HG03025 (cell line): ENCODE measurements around the gene NIP7.
"Not testable (repeated sequence)": the region's sequence is repeated elsewhere in the genome, so short reads cannot be mapped to it uniquely, and the experiment has no call there.

Experiments used
- ATAC-seq: cut with Tn5 transposase; IDR thresholded peaks from one replicate; pipeline ENCODE4 v1.9.1; 2021; ENCODE audit warnings: mild to moderate bottlenecking, moderate library complexity; ENCODE audit not compliant: unreplicated experiment, low FRiP score

NIP7 gene

DNA sequence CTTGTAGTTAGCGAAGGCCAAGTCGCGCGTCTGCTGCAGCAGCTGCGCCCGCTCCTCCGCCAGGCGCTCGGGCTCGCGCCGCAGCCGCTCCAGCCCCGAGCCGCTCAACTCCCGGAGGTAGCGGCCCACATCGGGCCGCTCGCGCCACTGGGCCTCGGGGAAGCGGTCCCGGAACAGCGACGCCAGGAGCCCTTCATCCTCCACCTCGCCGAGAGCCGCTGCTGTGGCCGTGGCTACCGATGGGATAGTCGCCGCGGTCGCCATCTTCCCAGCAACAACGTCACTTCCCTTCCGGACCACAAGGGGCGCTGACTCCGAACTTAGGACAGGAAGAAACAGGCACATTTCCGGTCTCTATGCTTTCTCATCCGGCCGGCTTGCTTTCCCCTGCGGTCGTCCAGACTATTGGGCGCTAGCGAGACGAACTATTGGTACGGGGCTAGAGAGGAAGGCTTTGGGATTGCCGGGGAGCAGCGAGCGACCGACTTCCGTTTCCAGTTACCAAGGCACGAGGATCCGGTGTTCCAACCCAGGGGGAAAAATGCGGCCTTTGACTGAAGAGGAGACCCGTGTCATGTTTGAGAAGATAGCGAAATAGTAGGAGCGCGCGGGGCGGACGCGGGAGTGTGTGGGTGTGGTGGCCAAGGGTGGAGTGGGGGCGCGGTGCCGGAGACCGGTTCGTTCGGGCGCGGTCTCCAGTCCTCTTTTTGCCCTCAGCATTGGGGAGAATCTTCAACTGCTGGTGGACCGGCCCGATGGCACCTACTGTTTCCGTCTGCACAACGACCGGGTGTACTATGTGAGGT is at the start of gene NIP7, which contains the start of gene COG8:
NIP7 (plus strand) TSS at position 484 of the 806 bp plus-strand sequence; CDS start at position 542, 58 bp downstream.
COG8 (minus strand) TSS at position 276 of the 806 bp plus-strand sequence; CDS start at position 264, 12 bp downstream.
- ATAC-seq = peak; percentile 89

GRCh38 chr16:69291657-69292056 is 47.9 kb upstream of the NIP7 start:
- not testable (repeated sequence) for ATAC-seq

- ATAC-seq = no peak
These were observed 46.2 kb upstream of the NIP7 start for GRCh38 chr16:69293401-69293800.

DNA sequence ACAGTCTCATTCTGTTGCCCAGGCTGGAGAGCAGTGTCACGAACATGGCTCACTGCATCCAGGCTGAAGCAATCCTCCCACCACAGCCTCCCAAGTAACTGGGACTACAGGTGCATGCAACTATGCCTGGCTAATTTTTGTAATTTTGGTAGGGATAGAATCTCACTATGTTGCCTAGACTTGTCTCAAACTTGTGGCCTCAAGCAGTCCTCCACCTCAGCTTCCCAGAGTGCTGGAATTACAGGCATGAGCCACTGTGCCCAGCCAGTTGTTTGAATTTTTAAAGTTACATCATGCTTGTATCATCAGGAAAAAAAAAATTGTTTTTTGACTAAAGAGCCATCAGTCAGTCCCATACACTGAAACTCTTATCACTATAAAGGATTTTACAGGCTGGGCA is 45.5 kb upstream of the NIP7 start:
- no peak for ATAC-seq

- ATAC-seq = not testable (repeated sequence)
These were observed 42.8 kb upstream of the NIP7 start for GRCh38 chr16:69296771-69297170.

GRCh38 chr16:69298261-69298660 is 41.3 kb upstream of the NIP7 start:
- no peak for ATAC-seq

DNA sequence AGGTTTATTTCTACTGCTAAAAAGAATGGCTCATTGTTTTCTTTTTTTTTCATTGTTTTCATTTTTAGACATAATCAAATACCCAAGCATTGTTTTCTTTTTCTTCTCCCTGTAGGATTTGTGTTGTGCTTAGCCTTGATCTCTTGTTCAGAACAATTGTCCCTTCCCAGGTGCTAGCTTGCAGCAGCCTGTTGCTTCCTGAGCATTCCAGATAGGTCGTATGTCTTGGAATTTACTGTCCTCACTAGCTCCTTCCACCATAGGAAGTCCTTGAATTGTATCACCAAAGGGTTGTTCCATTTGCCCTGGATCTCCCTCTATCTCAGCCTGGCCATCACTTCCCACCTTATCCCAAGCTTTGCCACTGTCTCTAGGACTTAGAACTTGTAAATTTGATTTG is 38.4 kb upstream of the NIP7 start:
- ATAC-seq = no peak

- ATAC-seq = no peak
These were observed 37.7 kb upstream of the NIP7 start for GRCh38 chr16:69301861-69302260.

- ATAC-seq = no peak
These were observed 37.3 kb upstream of the NIP7 start for GRCh38 chr16:69302301-69302700.

GRCh38 chr16:69306031-69306430 is 33.5 kb upstream of the NIP7 start:
- ATAC-seq = no peak

- no peak for ATAC-seq
These were observed 32.5 kb upstream of the NIP7 start for GRCh38 chr16:69307091-69307490.

DNA sequence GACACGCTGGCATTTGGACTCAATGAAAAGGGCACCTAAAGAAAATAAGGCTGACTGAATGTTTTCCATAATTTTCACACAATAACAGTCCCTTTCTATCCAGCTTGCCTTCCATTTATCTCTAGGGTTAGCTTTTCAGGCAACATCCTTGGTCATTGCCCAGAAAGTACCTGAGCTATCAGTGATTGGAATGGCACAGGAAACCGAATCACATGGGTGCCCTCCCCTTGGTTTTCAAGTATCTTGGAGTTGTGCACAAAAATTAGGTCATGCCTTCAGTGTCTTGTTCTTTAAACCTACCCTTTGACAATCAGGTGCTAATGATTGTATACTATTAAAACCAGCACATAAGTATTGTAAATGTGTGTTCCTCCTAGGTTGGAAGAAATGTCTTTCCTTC is 31.7 kb upstream of the NIP7 start:
- ATAC-seq = no peak

DNA sequence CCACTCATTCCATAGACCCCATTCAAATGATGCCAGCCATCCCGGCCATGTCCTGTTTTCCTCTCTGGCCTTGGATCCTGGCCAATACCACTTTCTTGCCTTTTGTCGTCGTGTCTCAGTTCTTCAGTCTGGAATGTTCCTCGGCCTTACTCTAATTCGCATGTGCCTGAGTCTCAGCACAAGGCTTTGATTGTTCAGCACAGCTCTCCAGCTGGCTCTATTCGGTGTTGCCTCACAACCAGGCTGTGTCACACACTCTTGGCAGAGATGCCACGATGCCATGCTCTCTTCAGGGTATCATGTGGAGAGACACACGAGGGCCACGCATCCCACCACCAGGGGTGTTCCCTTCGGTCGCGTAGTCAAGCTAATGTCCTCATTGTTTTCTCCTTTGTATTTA is 30.3 kb upstream of the NIP7 start:
- ATAC-seq = no peak

DNA sequence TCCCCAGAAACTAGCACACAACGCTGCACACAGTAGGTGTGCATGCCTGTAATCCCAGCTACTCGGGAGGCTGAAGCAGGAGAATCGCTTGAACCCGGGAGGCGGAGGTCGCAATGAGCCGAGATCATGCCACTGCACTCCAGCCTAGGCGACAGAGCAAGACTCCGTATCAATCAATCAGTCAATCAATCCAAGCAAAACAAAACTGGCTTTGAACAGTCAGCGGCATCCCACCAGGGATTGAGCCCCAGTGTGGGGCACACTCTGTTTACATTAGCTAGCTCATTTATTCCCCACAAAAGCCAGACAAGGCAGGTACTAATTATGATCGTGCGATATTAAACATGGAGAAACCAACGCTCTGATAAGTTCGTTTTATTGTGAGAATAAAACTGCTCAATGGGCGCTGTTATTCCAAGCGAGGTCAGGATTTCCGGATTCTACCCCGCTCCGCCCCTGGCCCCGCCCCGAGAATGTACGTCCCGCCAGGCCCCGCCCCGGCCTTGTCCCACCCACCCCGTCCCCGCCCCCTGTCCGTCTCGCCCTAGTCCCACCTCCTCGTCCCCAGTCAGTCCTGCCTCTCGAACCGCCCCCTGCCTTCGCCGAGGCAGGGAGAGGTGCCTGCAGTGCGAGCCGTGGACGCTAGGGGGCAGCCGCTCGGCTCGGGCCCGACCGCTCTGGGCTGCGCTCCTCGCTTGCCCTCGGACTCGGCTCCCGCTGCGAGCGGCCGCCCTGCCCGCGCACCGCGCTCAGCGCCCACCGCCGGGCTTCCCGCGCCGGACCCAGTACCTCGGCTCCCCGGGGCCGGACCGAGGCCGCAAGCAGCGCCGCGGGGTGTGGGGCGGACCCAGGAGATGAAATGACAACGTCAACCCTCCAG is 28.7 kb upstream of the NIP7 start, which contains the start of gene VPS4A:
VPS4A (plus strand) TSS at position 698 of the 880 bp plus-strand sequence; CDS start at position 860, 162 bp downstream.
- ATAC-seq = peak; percentile 91

- peak; percentile 48 for ATAC-seq
These were observed 27.8 kb upstream of the NIP7 start for GRCh38 chr16:69311533-69312387.

DNA sequence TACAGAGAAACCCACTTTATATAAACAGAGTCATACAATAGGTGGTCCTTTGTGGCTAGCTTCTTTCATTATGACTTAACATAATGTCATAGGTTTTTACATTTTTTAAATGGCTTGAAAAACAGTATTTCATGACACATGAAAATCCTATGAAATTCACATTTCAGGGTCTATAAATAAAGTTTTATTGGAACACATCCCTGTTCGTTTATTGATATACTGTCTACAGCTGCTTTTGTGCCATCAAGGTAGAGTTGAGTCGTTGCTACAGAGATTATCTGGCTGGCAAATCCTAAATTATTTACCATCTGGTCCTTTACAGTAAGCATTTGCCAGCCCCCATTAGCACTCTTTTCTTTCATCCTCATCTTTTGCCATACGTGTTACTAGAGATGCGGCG is 26.1 kb upstream of the NIP7 start:
- no peak for ATAC-seq

GRCh38 chr16:69314534-69314933 is 25.0 kb upstream of the NIP7 start:
- no peak for ATAC-seq

DNA sequence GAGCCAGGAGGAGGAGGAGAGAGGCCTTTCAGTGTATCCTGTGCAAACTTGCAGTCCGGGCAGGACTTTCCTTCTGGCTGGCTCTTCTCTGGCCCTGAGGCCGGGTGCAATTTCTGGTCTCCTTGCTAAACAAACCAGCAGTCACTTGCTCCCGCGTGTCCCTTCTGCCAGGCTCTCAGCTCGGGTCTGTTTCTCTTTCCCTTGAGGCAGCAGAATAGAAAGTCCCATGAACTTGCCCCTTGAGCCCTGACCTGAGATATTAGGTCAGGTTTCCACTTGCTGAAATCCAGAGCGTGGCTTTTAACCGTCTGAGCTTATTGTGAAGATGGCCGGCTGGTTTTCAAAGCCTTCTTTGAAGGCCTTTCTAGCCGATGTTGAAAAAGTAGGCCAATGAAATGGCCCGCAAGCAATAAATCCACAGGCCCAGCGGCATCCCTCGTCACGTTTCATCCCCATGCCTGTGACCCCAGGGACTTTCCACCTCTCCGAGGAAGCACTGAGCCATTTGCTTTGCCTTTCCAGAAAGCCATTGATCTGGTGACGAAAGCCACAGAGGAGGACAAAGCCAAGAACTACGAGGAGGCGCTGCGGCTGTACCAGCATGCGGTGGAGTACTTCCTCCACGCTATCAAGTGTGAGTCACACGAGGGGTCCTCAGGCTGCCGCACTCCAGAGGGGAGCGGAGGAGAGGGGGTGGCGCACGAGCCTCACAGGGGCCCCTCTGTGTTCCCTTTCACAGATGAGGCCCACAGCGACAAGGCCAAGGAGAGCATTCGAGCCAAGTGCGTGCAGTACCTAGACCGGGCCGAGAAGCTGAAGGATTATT is 23.9 kb upstream of the NIP7 start:
- ATAC-seq = no peak

- ATAC-seq = no peak
These were observed 23.0 kb upstream of the NIP7 start for GRCh38 chr16:69316595-69317034.
